ENCODE results near the gene CCDC13.

- TF ChIP-seq CTCF (IDR thresholded peaks at IDR 0.05) (no peak), POLR2A (IDR thresholded peaks at IDR 0.05) (no peak)
These were observed 45.0 kb downstream of the CCDC13 start for GRCh38 chr3:42728056-42728455.

All from lower leg skin (tissue), 3 donors.